ENCODE measurements around the gene CR1L.

Gene CR1L

GRCh38 chr1:207645635-207646081, 725 bp downstream of the CR1L start:
- no peak overlapping the region for H3K27ac Mint-ChIP-seq
- H3K9me3 Mint-ChIP-seq = no peaks in the 10 kb centered on the region
- H3K27me3 Mint-ChIP-seq (ENCODE audit: low read depth, poor library complexity) = peaks cover 3% of the 10 kb centered on the region
- peaks cover 39% of the 10 kb centered on the region for H3K4me1 Mint-ChIP-seq
- H3K4me3 Mint-ChIP-seq = no peak overlapping the region
- DNase-seq = no peak
- TF ChIP-seq CTCF (IDR thresholded peaks at IDR 0.05) = no peak
- no peaks in the 10 kb centered on the region for H3K36me3 Mint-ChIP-seq (ENCODE audit: low read depth)

GRCh38 chr1:207646171-207646570, 1.2 kb downstream of the CR1L start:
- no peak for TF ChIP-seq CTCF (IDR thresholded peaks at IDR 0.05)
- Mint-ChIP-seq H3K9me3 (no peaks in the 10 kb centered on the region), H3K4me3 (no peak overlapping the region), H3K4me1 (peaks cover 39% of the 10 kb centered on the region), H3K27me3 (ENCODE audit: low read depth, poor library complexity) (peaks cover 3% of the 10 kb centered on the region), H3K36me3 (ENCODE audit: low read depth) (no peaks in the 10 kb centered on the region), H3K27ac (no peak overlapping the region)
- no peak for DNase-seq

- no peaks in the 10 kb centered on the region for H3K36me3 Mint-ChIP-seq (ENCODE audit: low read depth)
- H3K4me1 Mint-ChIP-seq = peaks cover 39% of the 10 kb centered on the region
- peaks cover 3% of the 10 kb centered on the region for H3K27me3 Mint-ChIP-seq (ENCODE audit: low read depth, poor library complexity)
- H3K27ac Mint-ChIP-seq = no peak overlapping the region
- no peak overlapping the region for H3K4me3 Mint-ChIP-seq
- no peak for TF ChIP-seq CTCF (IDR thresholded peaks at IDR 0.05)
- no peak for DNase-seq
- no peaks in the 10 kb centered on the region for H3K9me3 Mint-ChIP-seq
Measured at GRCh38 chr1:207646944-207647579, 2.1 kb downstream of the CR1L start.

GRCh38 chr1:207647671-207648333, 2.9 kb downstream of the CR1L start:
- H3K4me1 Mint-ChIP-seq = peaks cover 39% of the 10 kb centered on the region
- TF ChIP-seq CTCF (IDR thresholded peaks at IDR 0.05) = no peak
- no peak overlapping the region for H3K27ac Mint-ChIP-seq
- H3K4me3 Mint-ChIP-seq = no peak overlapping the region
- no peaks in the 10 kb centered on the region for H3K9me3 Mint-ChIP-seq
- H3K36me3 Mint-ChIP-seq (ENCODE audit: low read depth) = no peaks in the 10 kb centered on the region
- DNase-seq = no peak
- peaks cover 3% of the 10 kb centered on the region for H3K27me3 Mint-ChIP-seq (ENCODE audit: low read depth, poor library complexity)

GRCh38 chr1:207648334-207649209, 3.6 kb downstream of the CR1L start:
- no peaks in the 10 kb centered on the region for H3K9me3 Mint-ChIP-seq

More at GRCh38 chr1:207648334-207649209, 3.6 kb downstream of the CR1L start:
- no peaks in the 10 kb centered on the region for H3K36me3 Mint-ChIP-seq (ENCODE audit: low read depth)
- TF ChIP-seq CTCF (IDR thresholded peaks at IDR 0.05) = no peak
- H3K4me1 Mint-ChIP-seq = peaks cover 39% of the 10 kb centered on the region
- H3K27me3 Mint-ChIP-seq (ENCODE audit: low read depth, poor library complexity) = peaks cover 3% of the 10 kb centered on the region
- no peak overlapping the region for H3K4me3 Mint-ChIP-seq
- peak overlapping the region; percentile 2 for H3K27ac Mint-ChIP-seq
- DNase-seq = no peak
